ENCODE measurements around the gene ANKRD36. TPM values are rescaled to one million over a fixed set of nuclear protein-coding genes. Genes with fewer than 3 reads are reported as not detected.

ANKRD36 gene
- total RNA-seq, 120 experiments from 2014 or later: 75.9 to 142 (median 107) TPM

Other genes starting within 250 kb of the ANKRD36 start
- 100 to 1,000 TPM in 4 of 120 experiments, 10 to 100 TPM in 116; 38.3 to 139 (median 61.8) TPM for gene SEMA4C, start 243.1 kb upstream of the ANKRD36 start, total RNA-seq
- 10 to 100 TPM in 40 of 120 experiments, 1 to 10 TPM in 80; 1.5 to 44.2 (median 8.0) TPM for gene FAM178B, start 126.6 kb upstream of the ANKRD36 start, total RNA-seq
- 10 to 100 TPM; 20.6 to 77.5 (median 56.1) TPM for gene FAHD2B, start 18.3 kb upstream of the ANKRD36 start, total RNA-seq